IMR-90 (cell line): Measurements from ENCODE around the gene MCCD1.

Experiments
- CHD1 ChIP-seq: IDR thresholded peaks from 2 replicates; pipeline ENCODE4 v1.6.1; 2012; ENCODE audit warnings: low read depth, low read length, improper control_type of control experiment
- CTCF ChIP-seq: conservative IDR thresholded peaks from 2 replicates; pipeline ENCODE4 v1.5.1; 2012; ENCODE audit warnings: mild to moderate bottlenecking, low read depth, low read length, improper control_type of control experiment
- ELK1 ChIP-seq: fragments of 150-350 bp; IDR thresholded peaks from 2 replicates; pipeline ENCODE4 v1.6.1; 2016; ENCODE audit warnings: low read depth, mild to moderate bottlenecking, low read length, moderate library complexity, borderline replicate concordance
- MXI1 ChIP-seq: IDR thresholded peaks from 2 replicates; pipeline ENCODE4 v1.6.1; 2012; ENCODE audit warnings: low read depth, mild to moderate bottlenecking, low read length, moderate library complexity, borderline replicate concordance
- POLR2A ChIP-seq: IDR thresholded peaks from 2 replicates; pipeline ENCODE4 v1.6.1; 2012; ENCODE audit warnings: mild to moderate bottlenecking, low read depth, low read length

DNA sequence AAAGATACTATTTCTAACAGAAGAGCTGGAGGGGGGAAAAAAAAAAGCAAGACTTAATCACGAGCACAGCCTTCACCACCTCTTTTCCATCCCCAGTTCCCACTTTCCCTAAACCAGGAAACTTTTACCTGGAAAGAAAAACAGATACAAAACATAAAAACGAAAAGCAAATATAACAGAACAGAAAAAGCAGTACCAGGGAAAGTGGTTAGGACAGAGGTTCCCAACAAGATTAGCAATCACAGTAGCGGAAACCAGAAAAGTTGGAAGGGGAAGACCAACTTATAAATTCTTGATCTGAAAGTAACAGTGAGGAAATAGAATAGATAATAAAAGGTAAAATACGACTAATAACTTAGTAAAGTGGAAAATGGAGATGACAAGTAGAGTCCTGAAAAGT lies 11.9 kb downstream of the MCCD1 start:
- TF ChIP-seq POLR2A (no peak), CTCF (no peak), CHD1 (no peak), ELK1 (no peak), MXI1 (no peak)
